Activated CD4-positive, alpha-beta T cell treated with anti-CD3 and anti-CD28 coated beads, Interleukin-2, Interleukin-4, amounts not matched to agents 100 ng/mL and 50 ng/mL, durations not matched to agents 16 hours and 8 hours (primary cell): ENCODE measurements around the gene ADCY1.

Experiments
- DNase-seq: peaks from one replicate; pipeline ENCODE4 v3.0.0-alpha.2; 2020; ENCODE audit warnings: low spot score

Gene ADCY1

DNA sequence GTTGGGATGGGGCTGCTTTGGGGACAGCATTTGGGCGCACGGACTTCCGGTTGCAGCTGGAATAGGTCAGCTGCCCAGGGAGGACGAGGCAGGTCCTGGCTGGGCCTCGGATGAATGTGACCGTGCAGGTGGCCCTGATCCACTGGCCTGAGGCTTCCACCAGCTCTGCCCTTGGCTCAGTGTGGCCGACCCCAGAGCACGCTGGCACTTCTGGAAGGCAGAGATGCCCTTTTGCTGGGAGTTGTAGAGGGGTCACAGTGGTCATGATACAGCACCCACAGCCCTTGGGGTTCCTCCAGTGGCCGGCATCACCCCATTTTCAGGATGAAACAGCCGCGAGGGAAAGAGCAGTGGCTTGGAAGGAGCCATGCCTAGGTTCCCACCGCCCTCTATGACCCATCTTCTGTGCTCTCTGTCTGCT lies 19.0 kb downstream of the ADCY1 start:
- no peak for DNase-seq

DNA sequence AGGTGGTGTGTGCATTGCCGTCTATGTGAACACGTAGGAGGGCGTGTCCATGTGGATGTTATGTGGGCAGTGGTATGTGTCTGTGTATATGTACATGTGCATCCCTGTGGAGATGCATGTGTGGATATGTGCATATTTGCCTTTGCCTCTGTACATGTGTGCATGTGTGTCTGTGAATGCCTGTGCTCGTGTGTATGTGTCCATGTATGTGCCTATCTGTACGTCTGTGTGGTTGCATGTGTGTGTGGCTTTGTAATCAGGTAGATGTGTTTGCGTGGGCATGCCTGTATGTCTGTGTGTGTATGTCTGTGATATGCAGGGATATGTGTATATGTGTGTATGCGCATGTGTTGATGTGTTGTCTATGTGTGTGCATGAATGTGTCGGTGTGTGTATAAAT lies 19.7 kb downstream of the ADCY1 start:
- no peak for DNase-seq

DNA sequence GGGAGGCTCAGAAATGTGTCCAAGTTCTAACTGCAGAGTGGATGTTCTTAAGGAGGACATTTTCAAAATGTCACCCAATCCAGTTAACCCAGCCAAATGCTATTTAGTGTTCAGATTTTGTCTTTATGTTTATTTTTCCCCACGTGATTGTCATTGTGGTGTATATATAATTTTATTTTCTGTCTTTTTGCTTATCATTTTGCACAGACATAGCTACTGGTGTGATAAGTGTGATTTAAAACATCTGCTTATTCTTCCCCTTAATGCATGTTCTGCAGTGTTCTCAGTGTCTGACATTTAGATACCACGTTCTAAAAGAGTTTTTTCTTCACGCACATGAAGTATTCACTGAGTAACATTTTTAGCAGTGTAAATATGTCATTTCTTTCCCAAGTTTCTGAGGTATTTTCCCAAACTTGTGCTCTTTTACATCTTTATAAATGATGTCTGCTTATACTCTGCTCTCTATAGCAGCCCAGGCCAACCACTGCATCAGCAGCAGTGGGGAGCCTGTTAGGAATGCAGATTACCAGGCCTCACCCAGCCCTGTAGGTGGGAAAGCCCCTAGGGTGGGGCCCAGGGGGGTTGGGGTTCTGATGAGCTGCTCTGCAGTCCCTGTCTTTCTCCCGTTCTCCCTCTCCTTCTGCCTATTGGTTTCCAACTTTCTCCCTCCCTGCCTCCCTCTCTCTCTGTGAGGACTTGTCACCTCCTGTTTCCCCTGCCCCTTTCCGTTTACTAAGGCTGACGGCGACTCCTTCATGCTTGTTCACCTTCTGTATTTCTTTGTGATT lies 20.8 kb downstream of the ADCY1 start:
- DNase-seq: no peak

DNA sequence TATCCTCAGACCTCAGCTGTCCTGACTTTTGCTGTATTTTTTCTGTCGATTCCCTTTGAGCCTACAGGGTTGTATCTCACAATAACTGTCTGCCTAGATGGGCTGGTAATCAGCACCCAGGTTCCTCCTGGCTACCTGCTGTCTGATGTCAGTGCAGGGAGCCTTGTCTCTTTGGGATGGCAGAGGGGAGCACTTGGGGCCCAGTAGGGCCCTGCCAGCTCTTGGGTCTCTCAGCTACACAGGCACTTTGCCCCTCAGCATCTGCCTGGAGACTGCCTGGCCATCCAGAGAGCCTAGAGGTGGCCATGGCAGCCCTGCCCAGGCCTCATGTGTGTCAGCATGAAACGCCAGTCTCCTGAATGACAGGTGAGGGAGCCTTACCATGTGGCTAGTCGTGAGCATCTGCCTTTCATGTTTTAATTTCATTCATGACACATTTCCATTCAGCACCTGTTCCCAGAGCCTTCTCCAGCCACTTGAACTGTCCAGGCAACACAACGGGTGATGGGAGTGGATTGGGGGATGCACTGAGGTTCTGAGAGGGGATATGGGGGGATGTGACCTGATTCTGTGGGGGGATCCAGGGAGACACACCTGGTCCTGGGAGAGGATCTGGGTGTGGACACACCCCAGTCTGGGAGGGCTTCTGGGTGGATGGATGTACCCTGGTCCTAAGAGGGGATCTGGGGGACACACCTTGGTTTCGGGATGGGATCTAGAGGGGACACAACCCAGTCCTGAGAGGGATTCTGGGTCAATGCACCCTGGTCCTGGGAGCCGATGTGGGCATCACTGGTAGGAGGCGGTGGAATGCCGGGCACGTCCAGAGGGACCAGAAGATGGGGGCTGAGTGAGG lies 21.9 kb downstream of the ADCY1 start:
- no peak for DNase-seq

DNA sequence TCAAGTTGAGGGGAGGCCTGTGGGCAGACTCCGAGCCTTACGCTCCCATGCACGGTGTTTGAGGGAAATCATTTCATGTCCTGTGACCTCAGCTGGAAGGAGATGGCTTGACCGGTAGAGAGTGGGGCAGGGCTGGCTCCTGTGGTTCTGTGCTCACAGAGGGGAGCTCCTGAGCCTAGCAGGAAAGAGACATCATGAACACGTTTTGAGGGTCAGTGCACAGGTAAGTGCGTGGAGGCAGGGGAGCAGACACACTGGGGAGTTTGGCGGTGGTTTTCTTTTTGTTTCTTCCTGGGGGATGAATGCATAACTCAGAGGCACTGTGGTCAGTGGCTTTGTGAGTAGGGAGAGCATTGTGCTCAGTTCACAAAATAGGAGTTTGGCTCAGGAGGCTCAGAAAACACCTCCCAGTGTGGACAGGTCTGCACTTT lies 22.5 kb downstream of the ADCY1 start:
- DNase-seq: no peak

DNA sequence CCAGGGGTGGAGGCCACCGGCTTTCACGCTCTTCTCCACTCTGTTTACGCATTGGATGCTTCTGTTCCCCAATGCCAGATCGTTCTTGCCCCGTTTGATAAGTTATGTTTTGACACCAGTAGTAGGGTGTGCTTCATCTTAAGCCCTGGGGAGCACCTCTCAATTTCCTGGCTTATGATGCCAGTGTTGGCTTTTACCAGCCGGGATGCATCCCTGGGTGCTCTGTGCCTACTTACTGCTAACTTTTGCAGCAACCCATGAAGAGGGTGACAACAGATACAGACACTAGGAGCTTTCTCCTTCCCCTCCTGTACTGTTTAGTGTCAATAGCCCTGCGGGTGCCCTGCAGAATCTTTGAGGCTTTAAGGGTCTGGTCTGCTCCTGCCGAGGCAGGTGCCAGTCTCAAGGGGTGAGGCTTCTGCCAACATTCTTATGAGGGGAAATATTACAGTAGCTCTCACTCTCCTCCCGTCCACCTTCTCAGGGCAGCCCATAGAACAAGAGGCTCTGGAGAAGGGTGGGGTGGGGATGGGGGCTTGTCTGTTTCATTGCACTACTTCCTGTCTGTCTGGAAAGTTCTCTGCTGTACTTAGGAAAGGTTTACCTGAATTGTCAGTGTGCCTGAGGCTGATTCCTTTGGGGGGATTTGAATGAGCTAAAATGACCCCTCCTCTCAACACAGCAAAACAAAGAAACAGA lies 23.3 kb downstream of the ADCY1 start:
- no peak for DNase-seq

DNA sequence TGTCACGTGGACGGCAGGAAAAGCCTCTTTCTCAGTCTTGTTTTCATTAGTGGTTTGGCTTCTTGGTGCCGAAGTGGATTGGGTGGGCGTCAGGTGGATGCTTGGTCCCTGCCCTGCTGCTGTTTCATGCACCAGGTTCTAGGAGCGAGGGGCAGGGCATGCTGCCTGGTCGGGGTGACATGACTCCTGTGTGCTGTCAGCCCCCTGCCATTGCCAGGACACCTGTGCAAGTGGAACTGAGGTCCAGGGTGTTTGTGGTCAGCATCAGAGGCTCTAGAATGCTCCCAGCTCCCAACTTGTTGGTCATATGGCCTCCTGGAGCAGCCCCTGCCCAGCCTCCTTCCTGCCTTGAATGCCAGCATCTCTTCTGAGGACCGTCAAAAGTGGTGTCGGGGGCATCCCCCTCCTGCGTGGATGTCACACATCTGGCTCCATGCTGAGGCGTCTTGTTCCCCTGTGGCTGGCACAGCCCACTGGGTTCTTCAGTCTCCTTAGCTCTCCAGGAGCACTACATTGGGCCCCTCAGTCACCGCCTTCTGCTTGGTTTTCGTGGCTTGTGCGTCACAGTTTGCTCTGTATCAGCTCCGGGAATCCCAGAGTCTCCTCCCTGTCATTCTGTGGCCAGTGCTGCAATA lies 24.8 kb downstream of the ADCY1 start:
- DNase-seq: no peak

DNA sequence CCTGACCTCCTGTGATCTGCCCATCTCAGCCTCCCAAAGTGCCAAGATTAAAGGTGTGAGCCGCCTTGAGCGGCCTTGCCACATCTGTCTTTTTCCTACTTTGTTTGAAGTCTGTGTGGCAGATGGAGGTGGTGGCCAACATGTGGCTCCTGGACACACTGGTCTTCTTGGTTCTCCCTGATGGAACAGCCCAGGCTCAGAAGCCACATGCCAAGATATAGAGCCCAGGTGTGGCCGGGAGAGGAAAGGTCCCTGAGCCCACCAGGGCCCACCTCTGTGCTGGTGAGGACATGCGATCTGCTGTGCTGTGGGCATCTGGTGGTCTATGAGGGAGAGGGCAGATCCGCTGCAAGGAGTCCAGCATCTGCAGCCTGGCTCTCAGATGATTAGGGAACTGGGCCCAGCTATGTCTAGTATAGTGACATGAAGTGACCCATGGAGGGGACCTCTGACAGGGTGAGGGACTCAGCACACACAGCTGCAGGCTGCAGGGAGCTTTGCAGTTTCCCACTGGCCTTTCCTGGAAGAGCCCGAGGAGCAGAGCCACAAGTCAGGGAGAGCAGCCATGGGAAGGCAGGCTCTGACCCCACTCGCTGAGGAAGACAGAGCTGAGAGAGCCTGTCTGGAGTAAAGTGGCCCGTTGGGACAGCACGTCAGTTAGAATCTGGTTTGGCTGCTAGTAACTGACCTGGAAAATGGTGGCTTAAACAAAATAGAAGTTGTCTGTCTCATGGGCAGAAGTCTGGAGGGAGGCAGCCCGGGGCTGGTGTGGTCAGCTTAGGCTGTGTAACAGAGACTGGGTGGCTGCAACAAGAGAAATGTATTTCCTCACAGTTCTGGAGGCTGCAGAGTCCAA lies 25.9 kb downstream of the ADCY1 start:
- DNase-seq: no peak

DNA sequence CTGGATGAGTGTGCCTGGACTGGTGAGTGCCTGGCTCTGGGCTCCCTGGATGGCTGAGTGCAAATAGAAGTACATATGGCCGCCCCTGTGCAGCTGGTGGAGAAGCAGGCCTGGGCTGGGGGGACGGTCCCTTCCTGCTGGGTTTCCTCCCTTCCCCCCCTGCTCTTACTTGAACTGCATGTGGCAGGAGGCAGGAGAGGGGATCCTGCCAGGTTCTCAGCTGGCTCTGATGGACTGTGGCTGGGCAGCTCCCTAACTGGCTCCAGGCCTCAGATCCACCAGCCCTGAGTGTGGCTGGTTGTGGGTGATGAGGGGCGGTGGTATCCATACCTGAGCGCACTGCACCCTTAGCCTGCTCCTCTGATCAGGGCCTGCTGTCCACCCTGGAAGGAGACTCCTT lies 26.9 kb downstream of the ADCY1 start:
- no peak for DNase-seq

DNA sequence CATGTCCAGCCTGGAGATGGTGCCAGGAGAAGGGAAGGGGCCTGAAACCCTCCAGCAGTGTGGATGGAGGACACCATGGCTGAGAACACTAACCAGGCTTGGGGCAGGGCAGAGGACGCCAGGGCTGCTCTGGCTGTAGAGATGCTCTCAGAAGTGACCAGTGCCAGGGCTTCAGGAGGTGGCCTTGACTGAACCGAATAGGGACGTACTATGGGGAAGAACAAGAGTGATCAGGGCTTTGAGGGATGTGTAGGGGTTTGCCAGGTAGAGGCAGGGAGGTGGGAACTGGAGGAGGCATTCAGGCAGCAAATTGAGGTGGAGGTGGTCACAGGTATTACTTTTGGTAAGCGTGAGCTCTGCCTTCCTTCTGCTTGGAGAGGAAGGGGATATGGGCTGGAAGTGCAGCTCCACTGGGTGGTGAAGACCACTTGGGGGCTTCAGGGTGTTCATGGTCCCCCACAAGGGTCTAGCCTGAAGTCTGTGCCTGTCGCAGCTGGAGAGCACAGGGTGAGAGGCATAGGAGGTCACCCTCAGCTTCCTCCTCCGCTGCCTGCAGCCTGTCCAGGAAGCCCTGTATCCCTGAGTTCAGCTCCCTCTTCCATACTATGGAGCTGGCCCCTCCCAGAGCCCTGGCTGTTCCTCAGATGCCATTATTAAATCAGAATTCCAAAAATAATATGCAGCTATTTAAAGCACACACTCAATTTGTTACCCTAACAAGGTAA lies 27.8 kb downstream of the ADCY1 start:
- no peak for DNase-seq

DNA sequence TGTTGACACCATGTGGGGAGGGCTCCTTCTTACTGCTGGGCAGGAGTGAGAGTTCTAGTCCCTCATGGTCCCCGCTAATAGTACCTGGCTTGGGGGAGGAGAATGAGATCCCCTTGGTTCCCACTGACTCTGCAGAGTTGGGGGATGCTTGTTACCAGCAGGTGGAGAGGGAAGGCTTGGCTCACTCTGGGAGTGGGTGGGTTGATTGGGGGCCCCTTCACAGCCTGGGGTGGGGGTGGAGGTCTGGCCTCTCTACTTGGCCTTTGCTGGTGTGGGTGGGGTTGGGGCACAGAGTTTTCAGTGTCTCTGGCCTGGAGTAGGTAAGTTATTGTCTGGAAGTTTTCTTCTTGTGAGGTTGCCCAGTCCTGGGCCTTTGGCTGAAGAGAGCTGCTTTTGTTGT lies 31.9 kb downstream of the ADCY1 start:
- DNase-seq: no peak

DNA sequence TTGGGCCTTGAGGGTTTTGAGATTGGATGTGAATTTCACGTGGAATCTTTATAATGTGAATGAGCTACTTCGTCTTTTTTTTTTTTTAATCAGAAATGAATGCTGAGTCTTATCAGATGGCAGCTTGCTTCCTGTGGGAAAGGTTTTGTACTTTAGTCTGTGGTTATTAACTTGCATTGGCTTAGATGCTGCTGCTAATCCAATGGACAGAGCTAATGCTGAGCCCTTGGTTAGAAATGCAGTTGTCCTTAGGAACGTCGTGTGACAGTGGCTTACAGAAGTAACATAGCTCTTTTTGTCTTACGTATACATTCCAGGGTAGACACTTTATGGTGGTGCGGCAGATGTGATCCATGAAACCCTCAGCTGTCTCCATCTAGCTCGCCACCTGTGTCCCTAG lies 32.8 kb downstream of the ADCY1 start:
- no peak for DNase-seq

DNA sequence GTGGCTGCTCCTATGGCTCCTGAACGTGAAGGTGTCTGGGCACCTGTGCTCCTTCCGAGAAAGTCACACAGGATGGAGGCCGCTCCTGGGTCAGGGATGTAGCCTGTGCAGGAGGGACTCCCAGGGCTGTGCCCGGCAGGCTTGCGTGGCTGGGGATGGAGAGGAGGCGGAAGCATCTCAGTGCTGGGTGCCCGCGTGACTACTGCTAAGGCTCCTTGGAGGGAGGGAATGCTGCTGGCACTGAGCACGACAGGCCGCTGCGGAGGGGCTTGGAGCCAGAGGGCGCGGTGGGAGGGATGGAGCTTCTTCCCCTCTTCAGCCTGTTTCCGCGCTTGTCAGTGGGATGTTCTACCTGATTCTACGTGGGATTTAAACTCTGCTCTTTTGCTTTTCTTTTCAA lies 35.0 kb downstream of the ADCY1 start:
- DNase-seq: no peak

DNA sequence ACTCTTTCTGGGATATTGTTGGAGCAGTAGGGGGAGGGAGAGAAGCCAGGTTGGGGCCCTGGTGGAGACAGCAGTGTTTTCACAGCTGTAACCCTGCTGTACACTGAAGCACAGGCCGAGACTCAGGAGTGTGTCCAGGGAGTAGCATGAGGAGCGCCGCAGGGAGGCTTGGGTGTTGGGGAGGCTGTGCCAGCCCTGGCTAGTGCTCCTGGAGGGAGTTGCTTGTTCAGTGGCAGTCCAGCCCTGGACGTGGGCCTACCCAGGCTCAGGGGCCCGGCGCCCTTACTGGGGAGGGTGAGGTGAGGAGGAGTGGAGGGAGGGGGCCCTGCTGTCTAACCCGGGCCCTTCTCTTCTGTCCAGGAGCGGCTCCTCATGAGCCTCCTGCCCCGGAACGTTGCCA lies 35.9 kb downstream of the ADCY1 start:
- DNase-seq: no peak

DNA sequence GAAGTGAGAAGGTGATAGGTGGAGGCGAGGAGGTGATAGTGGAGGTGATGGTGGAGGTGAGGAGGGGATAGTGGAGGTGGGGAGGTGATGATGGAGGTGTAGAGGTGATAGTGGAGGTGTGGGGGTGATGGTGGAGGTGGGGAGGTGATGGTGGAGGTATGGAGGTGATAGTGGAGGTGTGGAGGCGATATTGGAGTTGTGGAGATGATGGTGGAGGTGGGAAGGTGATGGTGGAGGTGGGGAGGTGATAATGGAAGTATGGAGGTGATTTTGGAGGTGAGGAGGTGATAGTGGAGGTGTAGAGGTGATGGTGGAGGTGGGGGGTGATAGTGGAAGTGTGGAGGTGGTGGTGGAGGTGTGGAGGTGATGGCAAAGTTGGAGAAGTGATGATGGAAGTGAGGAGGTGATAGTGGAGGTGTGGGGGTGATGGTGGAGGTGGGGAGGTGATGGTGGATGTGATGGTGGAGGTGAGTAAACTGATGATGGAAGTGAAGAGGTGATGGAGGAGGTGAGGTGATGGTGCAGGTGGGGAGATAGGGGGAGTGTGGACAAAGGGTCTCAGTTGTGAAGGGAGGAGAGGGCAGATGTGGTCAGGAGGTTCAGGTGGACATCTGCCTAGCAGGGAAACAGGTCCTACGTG lies 36.6 kb downstream of the ADCY1 start:
- DNase-seq: no peak

DNA sequence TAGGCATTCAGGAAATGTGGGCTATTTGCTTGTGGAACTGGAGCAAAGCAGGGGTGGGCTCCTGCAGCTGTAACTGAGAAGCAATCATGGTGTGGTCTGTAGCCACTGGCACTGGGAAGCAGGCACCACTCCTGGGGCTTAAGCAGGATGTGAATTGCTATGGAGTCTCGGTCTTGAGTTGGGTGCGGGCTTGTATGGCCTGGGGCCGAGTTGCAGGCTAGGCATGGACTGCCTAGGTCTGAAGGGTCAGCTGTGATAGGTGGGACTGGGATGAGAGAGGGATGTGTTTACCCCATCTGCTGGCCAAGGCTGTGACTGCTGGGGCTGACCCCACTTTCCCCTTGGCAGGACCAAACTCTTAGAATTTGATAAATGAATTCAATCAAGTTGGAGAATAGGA lies 43.0 kb downstream of the ADCY1 start:
- DNase-seq: no peak

DNA sequence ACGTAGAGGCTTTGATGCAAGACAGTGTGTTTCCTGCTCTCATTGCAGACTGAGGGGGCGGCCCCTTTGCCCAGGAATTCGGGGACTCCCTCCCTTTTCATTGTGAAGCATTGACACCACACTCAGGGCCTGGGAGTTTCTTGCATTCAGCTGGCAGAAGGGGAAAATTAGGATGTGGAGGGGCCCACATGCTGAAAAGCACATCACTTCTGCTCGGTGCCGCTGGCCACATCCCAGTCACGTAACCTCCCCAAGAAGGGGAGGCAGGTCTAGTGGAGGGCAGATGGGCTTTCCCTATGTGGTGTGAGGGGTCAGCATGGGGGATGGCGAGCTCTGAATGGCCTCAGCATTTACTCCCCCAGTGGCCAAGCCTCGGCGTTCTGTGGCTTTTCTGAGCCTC lies 47.9 kb downstream of the ADCY1 start:
- DNase-seq: no peak

DNA sequence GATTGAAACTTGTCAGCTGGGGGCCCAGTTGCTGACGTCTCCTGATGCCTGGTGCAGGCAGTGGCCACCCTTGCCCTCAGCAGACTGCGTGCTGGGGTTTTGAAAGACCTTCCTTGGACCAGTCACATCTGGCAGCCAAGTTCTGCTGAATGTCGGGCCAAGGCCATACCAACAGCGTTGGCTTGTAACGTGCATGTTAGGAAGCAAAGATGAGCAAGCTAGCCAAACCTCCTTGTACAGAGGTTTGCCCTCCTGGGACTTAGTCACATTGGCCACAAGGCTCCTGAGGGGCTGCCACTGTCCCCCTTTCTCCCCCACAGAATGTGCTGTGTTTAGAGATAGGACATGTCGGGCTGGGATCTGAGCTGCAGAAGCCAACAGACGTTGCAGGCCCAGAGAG lies 49.0 kb downstream of the ADCY1 start:
- no peak for DNase-seq

DNA sequence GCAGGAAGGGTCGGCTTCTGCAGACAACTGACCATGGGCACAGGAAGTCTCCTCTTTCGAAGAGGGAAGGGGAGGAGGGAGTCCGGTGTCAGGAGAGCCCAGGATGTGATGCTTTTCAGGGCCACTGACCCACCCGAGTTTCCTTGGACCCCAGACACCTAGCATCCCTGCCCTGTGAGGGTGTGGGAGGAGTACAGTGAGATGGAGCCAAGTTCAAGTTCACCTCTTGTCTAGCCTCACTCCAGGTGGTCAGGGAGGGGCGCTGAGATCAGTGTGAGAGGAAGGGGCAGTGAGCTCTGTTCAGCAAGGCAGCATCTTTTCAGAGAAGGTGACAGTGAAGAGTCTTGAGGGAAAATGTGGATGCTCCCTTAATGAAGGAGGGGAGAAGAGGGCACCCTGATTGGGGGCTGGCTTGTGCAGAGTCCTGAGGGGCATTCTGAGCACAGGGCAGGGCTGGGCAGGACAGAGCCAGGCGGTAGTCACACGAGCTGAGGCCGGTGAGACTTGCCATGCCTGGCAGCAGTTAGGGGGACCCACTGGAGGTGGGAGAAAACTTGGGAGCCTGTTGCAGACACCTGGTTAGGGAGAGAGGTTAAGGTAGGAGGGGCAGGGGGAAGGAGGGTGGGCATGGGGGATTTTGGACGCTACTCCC lies 49.7 kb downstream of the ADCY1 start:
- DNase-seq: no peak

DNA sequence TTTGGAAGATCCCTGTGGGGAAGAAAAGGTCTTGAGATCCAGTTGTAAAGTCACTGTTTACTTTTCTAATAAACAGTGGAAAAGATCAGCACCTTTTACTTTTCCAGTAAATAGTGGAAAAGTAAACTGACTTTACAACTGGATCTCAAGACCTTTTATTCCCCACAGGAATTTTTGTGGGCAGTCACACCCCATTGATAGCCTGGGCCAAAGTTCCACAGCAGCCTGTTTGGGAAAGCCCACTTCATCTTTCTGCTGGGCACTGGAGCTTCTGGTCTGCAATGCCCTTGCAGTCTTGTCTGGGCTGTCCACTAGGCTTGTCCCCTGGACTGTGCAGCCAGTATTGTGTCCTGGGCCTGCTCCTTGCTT lies 50.2 kb downstream of the ADCY1 start:
- DNase-seq: no peak
